Epithelial cell of proximal tubule (primary cell): Measurements from ENCODE around the gene EFNA1. TPM values are rescaled to one million over a fixed set of nuclear protein-coding genes. Genes with fewer than 3 reads are reported as not detected.
"Not testable (repeated sequence)": the region's sequence is repeated elsewhere in the genome, so short reads cannot be mapped to it uniquely, and the experiment has no call there.

Source experiments
- DNase-seq: peaks from one replicate; pipeline ENCODE4 v3.0.0-alpha.2; 2011; ENCODE audit warnings: low read depth
- H3K4me3 ChIP-seq: 2 replicates; pipeline ENCODE4 v1.5.1; 2011; ENCODE audit warnings: low read depth, mild to moderate bottlenecking, low read length
- CTCF ChIP-seq: conservative IDR thresholded peaks from 2 replicates; pipeline ENCODE4 v1.5.1; 2012; ENCODE audit warnings: low read depth, mild to moderate bottlenecking, low read length
- total RNA-seq: library from RNA; depleted of rRNA; stranded (reverse); fragments of >200 nt; gene quantifications from 2 replicates; pipeline ENCODE4 v1.2.3, GENCODE V29; 2015

The EFNA1 gene
- total RNA-seq, 1 donor from 2014 or later, result 26.3 TPM

DNA sequence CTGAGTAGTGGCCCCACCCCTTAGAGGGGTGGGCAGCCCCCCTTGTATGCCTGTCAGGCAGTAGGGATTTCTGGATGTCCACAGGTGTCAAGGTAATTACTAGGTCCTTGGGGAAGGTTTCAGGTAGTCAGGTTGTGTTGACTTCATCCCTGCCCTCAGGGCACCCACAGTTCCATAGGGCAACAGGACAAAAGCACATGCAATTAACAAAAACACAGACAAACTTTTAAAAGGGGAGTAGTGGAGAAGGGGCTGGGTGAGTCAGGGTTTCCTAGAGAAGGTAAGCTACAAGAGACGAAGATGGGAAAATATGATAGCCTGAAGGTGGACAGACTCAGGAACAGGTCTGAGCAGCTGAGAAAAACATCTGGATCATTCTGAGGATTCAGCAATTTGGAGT is 31.3 kb downstream of the EFNA1 start:
- DNase-seq, result no peak
- TF ChIP-seq CTCF, result no peak
- H3K4me3 ChIP-seq, result no peak overlapping the region

GRCh38 chr1:155160128-155160527 is 32.5 kb downstream of the EFNA1 start:
- DNase-seq, result no peak
- H3K4me3 ChIP-seq, result no peak overlapping the region
- TF ChIP-seq CTCF, result no peak

DNA sequence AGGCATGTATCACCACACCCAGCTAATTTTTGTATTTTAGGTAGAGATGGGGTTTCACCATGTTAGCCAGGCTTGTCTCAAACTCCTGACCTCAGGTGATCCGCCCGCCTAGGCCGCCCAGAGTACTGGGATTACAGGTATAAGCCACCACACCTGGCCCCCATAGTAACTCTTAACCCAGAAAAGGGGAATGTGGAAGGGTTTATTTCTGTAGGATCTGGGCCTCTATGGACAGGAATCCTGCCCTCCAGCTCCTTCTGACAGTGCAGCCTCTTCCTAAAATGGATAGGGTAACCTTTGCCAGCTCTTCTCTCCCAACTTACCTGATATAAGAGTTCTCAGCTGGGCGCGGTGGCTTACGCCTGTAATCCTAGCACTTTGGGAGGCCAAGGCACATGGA is 35.0 kb downstream of the EFNA1 start:
- DNase-seq, H3K4me3 ChIP-seq: not testable (repeated sequence)

DNA sequence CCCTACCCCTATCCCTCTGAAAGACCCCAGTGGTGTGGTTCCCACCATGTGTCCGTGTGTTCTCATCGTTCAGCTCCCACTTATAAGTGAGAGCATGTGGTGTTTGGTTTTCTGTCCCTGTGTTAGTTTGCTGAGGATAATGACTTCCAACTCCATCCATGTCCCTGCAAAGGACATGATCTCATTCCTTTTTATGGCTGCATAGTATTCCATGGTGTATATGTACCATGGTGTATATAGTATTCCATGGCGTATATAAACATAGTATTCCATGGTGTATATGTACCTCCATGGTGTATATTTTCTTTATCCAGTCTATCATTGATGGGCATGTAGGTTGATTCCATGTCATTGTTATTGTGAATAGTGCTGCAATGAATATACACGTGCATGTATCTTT is 36.1 kb downstream of the EFNA1 start:
- DNase-seq, H3K4me3 ChIP-seq: not testable (repeated sequence)

DNA sequence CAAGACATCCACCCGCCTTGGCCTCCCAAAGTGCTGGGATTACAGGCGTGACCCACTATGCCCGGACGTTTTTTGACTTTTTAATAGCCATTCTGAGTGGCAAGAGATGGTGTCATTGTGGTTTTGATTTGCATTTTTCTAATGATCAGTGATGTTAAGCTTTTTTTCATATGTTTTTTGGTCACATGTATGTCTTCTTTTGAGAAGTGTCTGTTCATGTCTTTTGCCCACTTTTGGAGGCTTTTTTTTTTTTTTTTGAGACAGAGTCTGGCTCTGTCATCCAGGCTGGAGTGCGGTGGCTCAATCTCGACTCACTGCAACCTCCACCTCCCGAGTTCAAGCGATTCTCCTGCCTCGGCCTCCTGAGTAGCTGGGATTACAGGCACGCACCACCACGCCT is 36.9 kb downstream of the EFNA1 start:
- not testable (repeated sequence) for DNase-seq, H3K4me3 ChIP-seq

DNA sequence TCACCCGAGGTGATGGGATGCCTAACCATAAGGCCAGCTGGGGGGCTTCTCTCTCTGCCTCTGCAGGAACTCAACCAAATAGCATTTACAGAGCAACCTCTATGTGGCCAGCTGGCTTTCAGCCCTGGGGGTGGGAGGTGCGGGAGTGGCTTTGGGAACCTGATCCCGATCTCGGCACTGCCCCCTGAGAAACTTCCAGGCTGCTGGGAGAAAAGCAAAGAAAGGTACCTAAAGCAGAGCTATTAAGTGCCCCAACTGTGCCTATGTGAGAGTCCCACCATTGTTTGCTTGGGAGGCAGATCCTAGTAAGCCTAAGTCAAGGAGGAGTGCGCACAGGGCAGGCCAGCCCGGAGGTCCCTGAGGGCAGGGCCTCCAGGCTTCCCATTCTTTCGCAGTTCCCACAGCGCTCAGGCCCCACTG is 38.4 kb downstream of the EFNA1 start:
- TF ChIP-seq CTCF, result no peak
- DNase-seq, result no peak
- no peak overlapping the region for H3K4me3 ChIP-seq

DNA sequence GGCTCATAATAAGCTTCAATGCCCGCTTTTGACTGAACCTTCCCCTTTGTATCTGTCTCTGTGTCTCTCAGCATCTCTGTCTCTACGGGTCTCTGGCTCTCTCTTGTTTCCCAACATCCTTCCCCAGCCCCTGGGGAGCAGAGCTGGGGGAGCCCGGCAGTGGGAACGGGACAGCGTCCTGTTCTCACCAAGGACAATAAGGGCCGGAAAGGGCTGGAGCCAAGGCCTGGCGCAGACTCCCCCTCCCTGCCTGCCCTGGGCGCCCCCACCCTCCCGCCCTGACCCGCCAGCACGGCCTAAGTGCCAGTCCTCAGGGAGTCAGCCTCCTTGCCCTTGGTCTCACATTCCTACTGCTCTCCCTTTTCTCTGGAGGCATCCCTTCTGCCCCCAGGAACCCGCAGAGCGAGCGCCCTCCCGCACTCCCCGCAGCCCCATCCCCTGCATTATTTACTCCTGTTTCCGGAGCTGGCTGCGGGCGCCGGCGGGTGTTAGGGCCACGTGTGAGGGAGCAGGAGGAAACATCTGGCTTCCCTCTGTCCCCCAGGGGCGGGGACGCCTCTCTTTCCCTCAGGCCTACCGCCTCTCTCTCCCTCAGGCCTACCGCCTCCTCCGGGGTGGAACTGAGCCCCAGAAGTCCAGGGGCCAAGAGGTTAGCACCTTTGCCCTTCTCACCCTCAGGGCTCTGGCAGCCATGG is 38.9 kb downstream of the EFNA1 start:
- no peak for DNase-seq
- no peak overlapping the region for H3K4me3 ChIP-seq
- TF ChIP-seq CTCF, result no peak

DNA sequence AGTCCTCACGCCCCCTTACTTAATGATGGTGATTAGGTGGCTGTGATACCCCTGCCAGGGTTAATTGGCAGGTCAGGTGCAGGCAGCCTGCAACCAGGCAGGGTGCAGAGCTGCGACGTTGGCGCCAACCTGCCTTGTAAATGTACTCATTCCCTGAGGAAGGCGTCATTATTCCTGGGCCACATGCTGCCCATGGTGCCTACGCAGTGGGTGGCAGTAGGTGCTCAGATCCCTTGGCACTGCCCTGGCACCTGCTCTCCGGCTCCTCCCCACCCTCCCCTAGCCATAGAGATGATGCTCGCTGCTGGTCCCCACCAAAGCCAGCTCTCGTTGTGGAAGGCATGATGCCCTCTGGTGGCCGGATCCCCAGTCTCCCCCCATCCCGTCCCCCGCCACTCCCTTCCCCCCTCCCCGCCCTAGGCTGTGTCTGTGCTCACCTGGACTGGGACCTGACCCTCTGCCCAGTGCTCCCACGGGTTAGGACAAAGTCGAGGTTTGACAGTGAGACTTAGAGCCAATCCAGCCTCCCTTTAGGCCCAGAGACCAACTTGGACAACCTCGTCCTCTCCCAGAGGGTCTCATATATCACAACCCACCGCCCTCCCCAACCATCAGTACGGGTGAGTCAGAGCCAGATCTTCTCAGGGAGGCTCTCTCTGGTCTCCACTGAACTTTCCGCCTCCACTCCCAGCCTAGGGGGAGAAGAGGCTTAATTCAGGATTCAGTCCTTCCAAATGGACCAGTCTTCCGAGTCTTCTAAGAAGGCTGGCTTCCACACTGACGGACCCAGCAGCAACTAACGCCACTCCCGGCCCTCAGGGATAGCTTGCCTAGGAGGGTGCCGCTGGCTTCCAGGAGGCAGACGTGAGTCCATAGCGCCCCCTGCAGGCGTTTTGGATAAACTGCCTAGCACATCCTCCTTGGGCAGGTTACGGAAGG is 39.8 kb downstream of the EFNA1 start:
- DNase-seq, result no peak
- H3K4me3 ChIP-seq, result peak overlapping the region; percentile 34
- TF ChIP-seq CTCF, result peak; percentile 96

GRCh38 chr1:155168105-155168445 is 40.4 kb downstream of the EFNA1 start:
- not testable (repeated sequence) for H3K4me3 ChIP-seq, DNase-seq
